Fibroblast of the aortic adventitia (primary cell): ENCODE measurements around the gene APPL2. TPM values are rescaled to one million over a fixed set of nuclear protein-coding genes. Genes with fewer than 3 reads are reported as not detected.

Experiments
- DNase-seq: peaks from one replicate; pipeline ENCODE4 v3.0.0-alpha.2; 2010; ENCODE audit warnings: low read depth
- H3K4me3 ChIP-seq: 2 replicates; pipeline ENCODE4 v1.5.1; 2011; ENCODE audit warnings: low read depth, mild to moderate bottlenecking, control low read depth, low read length, moderate library complexity
- CTCF ChIP-seq: IDR thresholded peaks from 2 replicates; pipeline ENCODE4 v1.5.1; 2011; ENCODE audit warnings: mild to moderate bottlenecking, low read length, control low read depth, inconsistent platforms; ENCODE audit not compliant: insufficient read depth
- total RNA-seq: library from RNA; depleted of rRNA; stranded (reverse); fragments of >200 nt; gene quantifications from 2 replicates; pipeline ENCODE4 v1.2.3, GENCODE V29; 2012; ENCODE audit warnings: low replicate concordance

APPL2 gene
- total RNA-seq, 1 donor: 48.5 TPM

GRCh38 chr12:105231396-105231795 is 4.6 kb downstream of the APPL2 start:
- TF ChIP-seq CTCF: no peak
- no peak overlapping the region for H3K4me3 ChIP-seq

GRCh38 chr12:105229371-105229770 is 6.6 kb downstream of the APPL2 start:
- no peak overlapping the region for H3K4me3 ChIP-seq
- TF ChIP-seq CTCF: no peak
- no peak for DNase-seq

More at GRCh38 chr12:105231396-105231795, 4.6 kb downstream of the APPL2 start:
- no peak for DNase-seq

GRCh38 chr12:105228966-105229365 is 7.0 kb downstream of the APPL2 start:
- H3K4me3 ChIP-seq: no peak overlapping the region
- TF ChIP-seq CTCF: no peak
- DNase-seq: no peak

GRCh38 chr12:105228494-105228893 is 7.5 kb downstream of the APPL2 start:
- DNase-seq: peak; percentile 58
- no peak for TF ChIP-seq CTCF
- no peak overlapping the region for H3K4me3 ChIP-seq

- H3K4me3 ChIP-seq: no peak overlapping the region
- no peak for DNase-seq
- TF ChIP-seq CTCF: no peak
Measured at GRCh38 chr12:105227879-105228278, 8.1 kb downstream of the APPL2 start.

GRCh38 chr12:105226219-105226618 is 9.8 kb downstream of the APPL2 start:
- TF ChIP-seq CTCF: no peak

GRCh38 chr12:105225505-105226015 is 10.4 kb downstream of the APPL2 start:
- no peak for DNase-seq
- H3K4me3 ChIP-seq: no peak overlapping the region
- no peak for TF ChIP-seq CTCF

More at GRCh38 chr12:105226219-105226618, 9.8 kb downstream of the APPL2 start:
- H3K4me3 ChIP-seq: peak overlapping the region; percentile 22
- DNase-seq: peak; percentile 96
